Measurements from ENCODE around the gene PROM1.

- TF ChIP-seq CTCF (conservative IDR thresholded peaks at IDR 0.05; ENCODE audit: low read length) (no peak), EZH2phosphoT487 (IDR thresholded peaks at IDR 0.05; ENCODE audit: borderline replicate concordance, low read depth, low read length) (no peak)
Observed at GRCh38 chr4:16100833-16101232, 17.0 kb upstream of the PROM1 start.

All from OCI-LY7 (cell line).